Heart left ventricle (tissue), 13 donors: ENCODE measurements around the gene ARNT2.

Source experiments
- CTCF ChIP-seq, 12 donors: fragments of 200-600 bp; sonication (generic) in 4 of 12; IDR thresholded peaks; one replicate each; pipeline versions ENCODE4 v1.5.0 to v1.8.0; 2018 to 2022; ENCODE audit warnings: antibody characterized with exemption in 12 of 12, mild to moderate bottlenecking in 5 of 12
- POLR2A ChIP-seq, 2 donors: fragments of 450-650 bp; IDR thresholded peaks; one replicate each; pipeline ENCODE4 v1.6.1; 2017; ENCODE audit warnings: antibody characterized with exemption in 2 of 2, mild to moderate bottlenecking in 2 of 2, moderate library complexity in 2 of 2
- donor health status: ischemic (EF 13 %, LVEDD 7.1; RV severe dilation, severe dysfunction).
- donor health status: DM: no; HTN: yes; CAD: no.
- donor health status: DM: no; HTN: no; CAD: no.
- donor health status: ischemic (EF 25% LVEDD 6.9; RV normal size, moderate dysfunction).
- donor health status: ischemic (EF 25% LVEDD 5.7; RV mildly dilated, moderate dysfunction).
- donor health status: ischemic (EF 35%, LVEDD 5.7; RV mildly dilated, moderate dysfunction).
- donor health status: nonischemic (EF 11% LVEDD 7.7; RV severe dilation, severe dysfunction).
- donor health status: DM: yes; HTN: yes; CAD: no.
- donor health status: PGD.
- donor health status: ischemic (EF 29% LVEDD 5.4; RV normal size, mild dysfunction).
- donor health status: nonischemic (EF 23%, LVEDD 6.1; RV moderate dilation, normal function).

GRCh38 chr15:80476036-80476435 lies 71.9 kb downstream of the ARNT2 start:
- TF ChIP-seq CTCF (IDR thresholded peaks at IDR 0.05) (no peak), POLR2A (IDR thresholded peaks at IDR 0.05) (no peak)
